GM10266 (cell line): ENCODE measurements around the gene SPAG6.

ENCODE experiments used
- DNase-seq: peaks from one replicate; pipeline ENCODE4 v3.0.0; 2012; ENCODE audit errors: extremely low spot score
- TF ChIP-seq, protein P1 (sequence below): IDR thresholded peaks from 2 replicates; pipeline ENCODE4 v1.5.1; 2012; ENCODE audit warnings: mild to moderate bottlenecking, low read depth; ENCODE audit not compliant: control insufficient read depth, insufficient read depth; ENCODE audit errors: missing control alignments

SPAG6 gene

DNA sequence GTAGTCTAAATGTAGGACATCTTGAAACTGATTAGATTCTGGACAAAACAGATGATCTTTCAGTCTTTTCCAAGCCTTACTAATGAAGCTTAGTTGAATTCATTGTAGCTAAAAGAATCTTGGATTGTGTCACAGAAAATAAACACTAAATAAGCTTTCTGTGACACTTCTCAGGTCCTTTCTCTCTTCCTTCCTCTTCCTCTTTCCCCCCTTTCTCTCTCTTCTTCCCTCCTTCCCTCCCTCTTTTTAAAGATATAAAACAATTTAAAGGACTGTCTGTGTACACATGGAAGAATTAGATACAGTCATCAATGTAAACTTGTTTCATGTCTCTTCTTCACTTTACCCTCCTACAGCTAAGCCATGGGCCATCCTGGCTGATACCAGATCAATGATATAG is 34.4 kb upstream of the SPAG6 start:
- DNase-seq: no peak

DNA sequence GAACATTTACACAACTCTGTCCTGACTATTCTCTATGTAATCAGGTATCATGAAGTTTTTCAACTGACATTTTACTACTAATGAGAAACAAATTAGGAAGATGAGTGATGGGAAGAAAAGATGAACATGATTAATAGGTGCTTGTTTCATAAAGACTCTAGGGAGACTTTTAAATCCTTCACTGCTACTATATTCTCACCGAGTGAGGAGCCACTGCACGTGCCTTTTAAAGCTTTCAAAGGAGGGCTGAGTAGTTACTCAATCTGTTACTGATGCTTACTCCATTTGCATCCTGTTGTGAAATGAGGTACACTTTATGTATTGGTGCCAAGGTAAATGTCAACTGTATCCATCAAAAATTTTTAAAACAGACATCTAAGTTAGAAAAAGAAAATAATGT is 30.4 kb upstream of the SPAG6 start:
- TF ChIP-seq, protein P1, sequence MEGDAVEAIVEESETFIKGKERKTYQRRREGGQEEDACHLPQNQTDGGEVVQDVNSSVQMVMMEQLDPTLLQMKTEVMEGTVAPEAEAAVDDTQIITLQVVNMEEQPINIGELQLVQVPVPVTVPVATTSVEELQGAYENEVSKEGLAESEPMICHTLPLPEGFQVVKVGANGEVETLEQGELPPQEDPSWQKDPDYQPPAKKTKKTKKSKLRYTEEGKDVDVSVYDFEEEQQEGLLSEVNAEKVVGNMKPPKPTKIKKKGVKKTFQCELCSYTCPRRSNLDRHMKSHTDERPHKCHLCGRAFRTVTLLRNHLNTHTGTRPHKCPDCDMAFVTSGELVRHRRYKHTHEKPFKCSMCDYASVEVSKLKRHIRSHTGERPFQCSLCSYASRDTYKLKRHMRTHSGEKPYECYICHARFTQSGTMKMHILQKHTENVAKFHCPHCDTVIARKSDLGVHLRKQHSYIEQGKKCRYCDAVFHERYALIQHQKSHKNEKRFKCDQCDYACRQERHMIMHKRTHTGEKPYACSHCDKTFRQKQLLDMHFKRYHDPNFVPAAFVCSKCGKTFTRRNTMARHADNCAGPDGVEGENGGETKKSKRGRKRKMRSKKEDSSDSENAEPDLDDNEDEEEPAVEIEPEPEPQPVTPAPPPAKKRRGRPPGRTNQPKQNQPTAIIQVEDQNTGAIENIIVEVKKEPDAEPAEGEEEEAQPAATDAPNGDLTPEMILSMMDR: no peak

More for the DNA sequence above, 34.4 kb upstream of the SPAG6 start:
- TF ChIP-seq, protein P1: no peak

DNA sequence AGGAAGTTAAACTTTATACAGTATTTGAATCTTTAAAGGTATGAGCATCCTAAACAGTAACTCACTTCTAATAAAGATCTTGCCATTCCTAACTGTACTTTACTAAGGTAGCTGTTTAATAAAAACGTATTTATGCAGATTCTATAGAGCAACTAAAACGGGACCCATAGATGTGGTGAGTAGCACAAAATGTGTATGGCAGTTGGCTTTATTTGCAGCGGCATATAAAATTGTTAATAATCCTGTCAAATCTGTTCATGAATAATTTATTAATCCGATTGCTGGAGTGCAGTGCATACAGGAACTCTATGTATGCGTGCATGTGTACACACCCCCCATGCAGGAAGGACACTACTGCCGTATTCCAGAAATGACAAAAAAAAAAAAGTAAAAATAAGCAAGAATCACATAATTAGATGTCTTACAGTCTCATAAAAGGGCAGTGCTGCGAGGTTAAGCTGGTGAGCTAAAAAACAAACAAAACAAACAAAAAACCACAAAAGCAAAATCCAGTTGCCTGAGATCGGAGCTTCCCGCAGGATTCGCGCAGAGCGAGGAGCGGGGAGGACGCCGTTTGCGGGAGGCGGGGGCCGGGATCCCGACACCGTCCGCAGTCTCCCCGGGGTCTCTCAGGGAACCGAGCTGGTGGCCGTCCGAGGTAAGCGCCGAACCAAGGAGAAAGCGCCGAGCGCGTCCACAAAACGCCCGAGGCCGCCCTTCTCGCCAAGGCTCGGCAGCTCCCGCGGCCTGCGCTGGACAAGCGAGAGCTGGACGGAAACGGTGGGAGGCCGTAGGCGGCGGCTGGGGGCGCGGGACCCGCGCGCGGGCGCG is 29.6 kb upstream of the SPAG6 start:
- TF ChIP-seq, protein P1: no peak
- no peak for DNase-seq

More for the DNA sequence above, 30.4 kb upstream of the SPAG6 start:
- DNase-seq: no peak

DNA sequence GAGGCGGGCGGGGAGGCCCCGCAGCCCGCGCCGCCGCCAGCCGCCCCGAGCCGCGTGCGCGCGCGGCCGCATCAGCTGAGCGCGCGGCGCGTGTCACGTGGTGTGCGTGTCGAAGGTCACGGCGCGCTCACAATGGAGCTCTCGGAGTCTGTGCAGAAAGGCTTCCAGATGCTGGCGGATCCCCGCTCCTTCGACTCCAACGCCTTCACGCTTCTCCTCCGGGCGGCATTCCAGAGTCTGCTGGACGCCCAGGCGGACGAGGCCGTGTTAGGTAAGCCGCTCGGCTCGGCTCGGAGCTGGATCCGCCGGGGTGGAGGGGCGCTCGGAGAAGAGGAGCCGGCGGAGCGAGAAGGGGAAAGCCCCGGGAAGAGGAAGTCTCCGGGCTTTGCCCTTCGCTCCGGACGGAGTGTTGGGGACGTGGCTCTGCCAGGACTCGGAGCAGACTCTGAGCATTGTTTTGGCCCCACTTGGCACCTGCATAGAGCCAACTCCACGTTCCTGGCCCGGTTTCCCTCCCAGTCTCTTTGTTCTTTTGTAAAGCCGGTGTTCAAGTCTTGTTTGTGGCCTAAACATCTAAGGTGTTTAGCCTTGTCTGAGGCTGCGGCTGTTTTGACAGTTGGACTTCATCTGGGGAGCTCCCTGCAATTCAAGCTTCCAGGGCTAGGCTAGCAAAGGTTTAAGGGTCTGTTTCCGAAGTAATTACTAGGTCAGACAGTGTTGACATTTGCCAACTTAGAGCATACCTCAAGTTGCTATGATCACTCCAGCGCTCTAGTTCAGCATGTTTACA is 28.8 kb upstream of the SPAG6 start, which contains the start of gene COMMD3:
TSS of gene COMMD3 (plus strand) at position 103 of the 790 bp plus-strand sequence. CDS start at position 133, 30 bp downstream.
- TF ChIP-seq, protein P1: no peak
- peak; percentile 87 for DNase-seq

DNA sequence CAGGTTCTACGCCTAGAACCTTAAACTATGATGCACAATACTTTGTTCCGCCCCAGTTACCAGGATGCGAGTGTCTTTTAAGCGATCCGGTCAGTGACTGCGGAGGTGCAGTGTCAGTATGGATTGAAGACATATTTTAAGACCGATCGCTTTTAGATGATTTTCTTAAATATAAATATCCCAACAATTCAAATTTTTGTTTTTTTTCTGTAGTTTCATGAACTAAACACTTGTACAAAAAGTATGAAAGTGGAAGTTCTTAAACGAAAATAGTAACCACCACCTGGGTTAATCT is 28.3 kb upstream of the SPAG6 start:
- TF ChIP-seq, protein P1: no peak
- no peak for DNase-seq

DNA sequence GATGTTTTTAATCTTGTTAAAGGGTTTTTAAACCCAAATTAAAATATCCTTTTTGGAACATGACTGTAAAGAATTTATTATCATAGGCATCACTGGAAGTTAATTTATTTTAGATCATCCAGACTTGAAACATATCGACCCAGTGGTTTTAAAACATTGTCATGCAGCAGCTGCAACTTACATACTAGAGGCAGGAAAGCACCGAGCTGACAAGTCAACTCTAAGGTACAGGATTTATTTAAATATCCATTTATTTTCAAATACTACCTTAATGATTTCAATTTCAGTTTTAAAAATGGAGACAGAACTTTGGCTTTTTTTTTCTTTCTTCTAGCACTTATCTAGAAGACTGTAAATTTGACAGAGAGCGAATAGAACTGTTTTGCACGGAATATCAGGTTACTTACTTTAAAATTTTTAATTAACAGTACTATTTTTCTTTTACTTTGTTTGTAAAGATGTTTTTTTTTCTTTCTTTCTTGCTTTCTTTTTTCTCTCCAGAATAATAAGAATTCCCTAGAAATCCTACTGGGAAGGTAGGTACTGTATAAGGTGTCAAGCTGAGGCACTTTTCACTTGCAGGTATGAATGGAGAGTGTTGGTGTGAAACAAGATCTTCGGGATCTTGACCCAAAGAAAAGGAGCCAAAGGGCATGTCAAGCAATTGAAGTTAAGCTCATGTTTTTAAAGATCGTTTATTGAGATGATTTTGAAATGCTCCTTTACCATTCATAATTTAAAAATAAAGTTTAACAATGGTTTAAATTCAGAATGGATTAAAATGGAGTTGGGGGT is 27.3 kb upstream of the SPAG6 start:
- TF ChIP-seq, protein P1: no peak
- no peak for DNase-seq
